Aorta (tissue), 5 donors: ENCODE results near the gene LSAMP. TPM values are rescaled to one million over a fixed set of nuclear protein-coding genes. Genes with fewer than 3 reads are reported as not detected.

Source experiments
- ATAC-seq: fragments of 200-7000 bp; cut with Tn5 transposase; one replicate; pipeline ENCODE4 v1.9.1; 2022; ENCODE audit warnings: moderate library complexity; ENCODE audit not compliant: low FRiP score
- DNase-seq, 2 donors: peaks; one replicate each; pipeline ENCODE4 v3.0.0-alpha.2; 2020
- H3K27ac ChIP-seq, 2 donors: one replicate each; pipeline ENCODE4 v1.5.1; 2013; ENCODE audit warnings: low read length in 2 of 2, mild to moderate bottlenecking in 2 of 2, moderate library complexity in 2 of 2, control low read depth in 1 of 2, inconsistent platforms in 1 of 2, low read depth in 1 of 2
- H3K27me3 ChIP-seq, 2 donors: one replicate each; pipeline ENCODE4 v1.6.1; 2013; ENCODE audit warnings: control low read depth in 1 of 2, low read length in 1 of 2, mild to moderate bottlenecking in 1 of 2, moderate library complexity in 1 of 2; ENCODE audit not compliant: insufficient read depth in 2 of 2, control insufficient read depth in 1 of 2
- H3K36me3 ChIP-seq, 2 donors: one replicate each; pipeline ENCODE4 v1.6.1; 2013; ENCODE audit warnings: control low read depth in 1 of 2, low read length in 1 of 2, mild to moderate bottlenecking in 1 of 2; ENCODE audit not compliant: insufficient read depth in 2 of 2, control insufficient read depth in 1 of 2
- H3K4me1 ChIP-seq, 2 donors: one replicate each; pipeline ENCODE4 v1.6.1; 2013; ENCODE audit warnings: low read length in 2 of 2, control low read depth in 1 of 2, mild to moderate bottlenecking in 1 of 2, moderate library complexity in 1 of 2; ENCODE audit not compliant: insufficient read depth in 2 of 2, control insufficient read depth in 1 of 2
- H3K4me3 ChIP-seq, 2 donors: one replicate each; pipeline ENCODE4 v1.5.1; 2013; ENCODE audit warnings: low read length in 2 of 2, control low read depth in 1 of 2, mild to moderate bottlenecking in 1 of 2
- H3K9me3 ChIP-seq: one replicate; pipeline ENCODE4 v1.6.1; 2013; ENCODE audit warnings: mild to moderate bottlenecking, low read length; ENCODE audit not compliant: control insufficient read depth
- WGBS, 2 donors: extraction: QIAGEN DNeasy Blood & Tissue Kit; methylation state at CpG; one replicate each; pipeline ENCODE4 v1.1.7; 2013; 5-methylcytosine and 5-hydroxymethylcytosine counted together
- intact Hi-C, 2 donors: fragments of 100-400 bp; cut with DNase I; formaldehyde crosslinking; loops; one replicate each; pipeline versions ENCODE4 v1.14.2 to v1.15.0; 2022
- polyA plus RNA-seq, 2 donors: library from polyadenylated mRNA; stranded (reverse); fragments of 200-250 nt; gene quantifications; one replicate each; pipeline ENCODE4 v1.2.3, GENCODE V29; 2013
- total RNA-seq, 2 donors: library from RNA; stranded (reverse); fragmentation: NEBNext Ultra II Directional; extraction: Animal tissue kit (Norgen Biotek cat#: 25700); gene quantifications; one replicate each; pipeline ENCODE4 v1.2.1, GENCODE V29; 2021
- donor health status: healthy with polysubstance abuse.
- donor health status: Bipolar disorder and iron deficiency.
- donor health status: DM: no; HTN: no; CAD: no.
- donor health status: DM: no; HTN: no; CAD: no.
- donor health status: DM: yes; HTN: yes; CAD: no.

LSAMP gene
- total and polyA plus RNA-seq, 4 donors: 0.38 to 7.8 (median 0.88) TPM; not detected in 1

DNA sequence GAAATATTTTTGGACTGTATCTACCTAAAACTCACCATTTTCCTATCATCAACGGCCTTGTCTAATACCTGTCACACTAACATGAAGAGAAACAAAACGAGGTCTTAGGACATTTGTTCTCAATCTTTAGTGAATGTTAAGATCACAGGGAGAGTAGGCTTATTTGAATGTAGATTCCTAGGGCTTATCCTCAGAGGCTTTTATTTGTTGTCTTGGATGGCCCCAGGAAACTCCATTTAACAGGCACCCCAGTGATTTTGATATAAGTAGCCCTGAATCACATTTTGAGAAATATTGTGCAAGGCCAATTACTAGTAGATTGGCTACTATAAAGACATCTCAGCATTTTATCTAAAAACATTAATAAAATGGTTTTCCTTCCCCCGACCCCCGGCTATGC lies 454.6 kb downstream of the LSAMP start:
- Histone ChIP-seq H3K36me3 (no peaks in the 10 kb centered on the region), H3K27ac (no peak overlapping the region), H3K4me1 (no peaks in the 10 kb centered on the region), H3K4me3 (no peak overlapping the region), H3K9me3 (no peaks in the 10 kb centered on the region), H3K27me3 (no peaks in the 10 kb centered on the region)
- WGBS, 2 donors: 70% methylated on average over 4 of the region's 4 CpGs
- ATAC-seq (no peak), DNase-seq (no peak)
- intact Hi-C loops: no loop called here

DNA sequence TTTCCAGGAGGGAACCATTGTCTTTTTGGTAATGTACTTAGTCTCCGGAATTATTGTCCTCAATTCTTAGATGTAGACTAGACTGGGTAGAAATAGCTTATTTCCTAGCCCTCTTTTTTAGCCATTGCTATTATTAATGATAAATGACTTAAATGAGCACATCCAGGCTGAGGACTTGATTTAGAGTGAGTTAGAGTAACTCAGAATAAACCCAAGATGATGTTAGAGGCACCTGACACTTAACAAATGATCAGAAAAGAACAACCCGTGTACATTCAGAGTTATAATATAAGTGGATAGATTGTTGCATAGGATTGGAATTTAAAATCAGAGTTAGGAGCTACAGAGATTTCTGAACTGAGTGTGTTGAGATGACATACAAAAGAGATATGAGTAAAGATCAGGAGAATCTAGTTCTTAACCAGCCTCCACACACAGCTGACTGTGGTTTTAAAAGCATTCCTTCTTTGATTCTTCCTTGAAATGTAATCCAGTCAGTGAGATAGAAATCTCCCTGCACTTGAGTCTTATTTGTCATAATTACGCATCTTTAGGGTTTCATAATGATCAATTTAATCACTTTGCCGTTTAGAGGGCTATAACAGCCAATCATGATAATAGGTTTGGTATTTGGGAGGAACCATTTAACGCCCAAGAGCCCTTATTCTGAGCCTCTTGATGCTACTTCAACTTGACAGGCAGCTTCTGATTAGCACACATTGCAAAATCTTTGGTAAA lies 455.4 kb downstream of the LSAMP start:
- Histone ChIP-seq H3K9me3 (no peaks in the 10 kb centered on the region), H3K36me3 (no peaks in the 10 kb centered on the region), H3K27me3 (no peaks in the 10 kb centered on the region), H3K4me1 (no peaks in the 10 kb centered on the region), H3K27ac (no peak overlapping the region), H3K4me3 (no peak overlapping the region)
- DNase-seq (no peak), ATAC-seq (no peak)
- intact Hi-C loops: no loop called here
- WGBS, 2 donors: 72 to 83% methylated on average over 5 of the region's 5 CpGs

DNA sequence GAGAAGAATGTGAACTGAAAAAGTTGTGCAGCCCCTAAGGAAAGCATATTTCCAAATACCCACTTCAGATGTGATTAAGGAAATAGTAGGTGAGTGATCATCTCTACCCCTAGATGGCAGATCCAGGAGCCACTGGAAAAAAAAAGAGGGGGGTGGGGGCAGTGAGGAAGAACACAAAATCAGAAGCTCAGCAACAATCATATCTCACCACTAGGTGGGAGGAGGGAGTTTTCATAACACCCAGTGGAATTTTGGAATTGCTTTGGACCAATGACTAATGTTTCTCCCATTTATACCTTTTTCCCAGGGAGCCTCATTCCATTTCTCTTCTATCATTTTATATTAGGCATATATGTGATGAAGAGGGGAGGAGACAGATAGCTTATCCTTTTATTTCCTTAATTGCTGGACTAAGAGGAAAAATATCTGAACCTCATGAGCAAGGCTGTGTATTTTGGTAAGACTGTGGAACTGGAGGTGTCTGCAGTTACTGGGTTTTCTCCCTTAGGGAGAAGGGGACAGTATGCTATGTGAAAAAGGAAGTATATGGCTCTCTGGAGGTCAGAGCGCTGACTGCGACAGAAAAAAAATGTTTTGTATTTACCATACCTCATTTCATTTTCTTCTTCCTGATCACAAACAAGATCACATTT lies 458.6 kb downstream of the LSAMP start:
- H3K4me3 ChIP-seq: no peak overlapping the region
- WGBS, 2 donors: 91 to 92% methylated on average over 2 of the region's 2 CpGs
- DNase-seq: no peak
- intact Hi-C loops: no loop called here
- no peaks in the 10 kb centered on the region for H3K27me3 ChIP-seq
- H3K36me3 ChIP-seq: no peaks in the 10 kb centered on the region
- no peaks in the 10 kb centered on the region for H3K9me3 ChIP-seq
- no peak for ATAC-seq
- H3K4me1 ChIP-seq: no peaks in the 10 kb centered on the region
- H3K27ac ChIP-seq: no peak overlapping the region

DNA sequence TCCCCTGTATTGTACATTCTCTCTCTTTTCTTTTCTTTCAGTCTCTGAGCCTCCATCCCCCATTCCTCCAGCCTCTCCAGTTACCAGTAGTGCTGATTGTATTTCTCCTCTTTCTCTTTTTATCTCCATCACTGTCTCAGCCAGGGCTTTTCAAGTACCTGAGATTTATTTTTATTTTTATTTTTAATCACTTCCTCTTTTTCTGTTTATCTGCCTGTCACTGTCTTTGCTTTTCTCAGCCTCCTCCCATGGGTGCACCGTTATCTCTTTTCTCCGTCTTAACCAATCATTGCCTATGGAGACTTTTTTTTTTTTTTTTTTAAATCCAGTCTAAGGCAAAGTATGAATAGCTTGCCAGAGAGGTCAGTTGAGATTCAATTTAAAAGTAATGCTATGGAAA lies 462.7 kb downstream of the LSAMP start:
- H3K4me1 ChIP-seq: no peaks in the 10 kb centered on the region
- WGBS, 2 donors: 63 to 64% methylated on average over 2 of the region's 2 CpGs
- H3K9me3 ChIP-seq: no peaks in the 10 kb centered on the region
- H3K27ac ChIP-seq: no peak overlapping the region
- DNase-seq (no peak), ATAC-seq (no peak)
- intact Hi-C loops: no loop called here
- no peaks in the 10 kb centered on the region for H3K36me3 ChIP-seq
- no peak overlapping the region for H3K4me3 ChIP-seq
- H3K27me3 ChIP-seq: no peaks in the 10 kb centered on the region

DNA sequence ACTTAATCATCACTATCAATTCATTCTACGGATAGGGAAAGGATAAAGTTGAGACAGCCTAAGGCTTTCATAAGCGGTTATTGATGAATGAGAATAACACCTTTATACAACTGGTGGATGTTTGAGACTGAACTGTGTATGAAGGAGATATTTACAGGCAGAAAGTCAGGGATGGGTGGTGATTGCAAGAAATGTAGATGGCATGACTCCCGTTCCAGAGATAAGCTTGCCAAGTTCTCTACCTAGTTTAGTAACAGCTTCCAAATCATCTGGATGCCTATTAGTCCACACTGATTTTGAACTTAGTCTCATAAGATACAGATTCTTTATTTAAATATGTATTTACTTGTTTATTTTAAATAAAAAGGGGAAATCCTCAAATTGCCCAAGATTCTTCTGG lies 463.2 kb downstream of the LSAMP start:
- Histone ChIP-seq H3K27ac (no peak overlapping the region), H3K9me3 (no peaks in the 10 kb centered on the region), H3K36me3 (no peaks in the 10 kb centered on the region), H3K4me1 (no peaks in the 10 kb centered on the region), H3K27me3 (no peaks in the 10 kb centered on the region), H3K4me3 (no peak overlapping the region)
- ATAC-seq: no peak
- intact Hi-C loops: no loop called here
- WGBS, 2 donors: 72 to 75% methylated on average over 3 of the region's 3 CpGs
- no peak for DNase-seq

DNA sequence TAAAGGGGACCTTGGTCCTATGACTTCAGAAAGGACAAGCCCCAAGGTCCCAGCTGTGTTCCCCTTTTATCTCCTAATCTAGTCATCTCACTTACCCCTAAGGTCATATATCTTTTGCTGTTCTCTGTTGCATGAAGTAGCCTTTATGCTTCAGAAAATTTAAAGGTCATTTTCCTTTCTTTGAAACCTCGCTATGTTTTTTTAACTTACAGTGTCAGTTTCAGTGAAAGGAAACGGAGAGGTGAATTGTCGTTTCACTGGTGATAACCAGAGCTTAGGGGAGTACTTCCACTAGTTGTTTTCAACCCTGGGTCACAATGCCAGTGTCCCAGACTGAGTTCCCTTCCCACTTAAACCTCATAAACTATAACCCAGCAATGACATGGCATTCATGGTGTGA lies 464.6 kb downstream of the LSAMP start:
- Histone ChIP-seq H3K27ac (no peak overlapping the region), H3K4me1 (no peaks in the 10 kb centered on the region), H3K9me3 (no peaks in the 10 kb centered on the region), H3K4me3 (no peak overlapping the region), H3K36me3 (no peaks in the 10 kb centered on the region), H3K27me3 (no peaks in the 10 kb centered on the region)
- DNase-seq (no peak), ATAC-seq (no peak)
- intact Hi-C loops: no loop called here
- 43 to 51% methylated on average over 3 of the region's 3 CpGs for WGBS, 2 donors

DNA sequence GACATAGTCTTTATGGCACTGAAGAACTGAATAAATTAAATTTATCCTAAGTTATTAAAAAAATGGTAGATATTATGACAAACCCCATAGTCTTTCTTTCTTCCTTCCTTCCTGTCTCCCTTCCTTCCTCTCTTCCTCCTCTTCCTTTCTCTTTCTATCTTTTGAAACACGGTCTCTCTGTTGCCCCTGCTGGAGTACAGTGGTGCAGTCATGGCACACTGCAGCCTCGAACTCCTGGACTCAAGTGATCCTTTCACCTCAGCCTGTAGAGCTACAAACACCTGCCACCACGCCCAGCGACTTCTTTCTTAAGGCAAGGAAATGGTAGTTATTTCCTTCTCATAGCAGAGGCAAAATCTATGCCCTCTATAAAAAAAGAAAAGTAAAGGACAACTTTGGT lies 467.4 kb downstream of the LSAMP start:
- no peak overlapping the region for H3K27ac ChIP-seq
- intact Hi-C loops: no loop called here
- no peaks in the 10 kb centered on the region for H3K27me3 ChIP-seq
- DNase-seq (no peak), ATAC-seq (no peak)
- WGBS, 2 donors: 89 to 90% methylated on average over 4 of the region's 4 CpGs
- no peak overlapping the region for H3K4me3 ChIP-seq
- no peaks in the 10 kb centered on the region for H3K36me3 ChIP-seq
- H3K4me1 ChIP-seq: no peaks in the 10 kb centered on the region
- no peaks in the 10 kb centered on the region for H3K9me3 ChIP-seq

DNA sequence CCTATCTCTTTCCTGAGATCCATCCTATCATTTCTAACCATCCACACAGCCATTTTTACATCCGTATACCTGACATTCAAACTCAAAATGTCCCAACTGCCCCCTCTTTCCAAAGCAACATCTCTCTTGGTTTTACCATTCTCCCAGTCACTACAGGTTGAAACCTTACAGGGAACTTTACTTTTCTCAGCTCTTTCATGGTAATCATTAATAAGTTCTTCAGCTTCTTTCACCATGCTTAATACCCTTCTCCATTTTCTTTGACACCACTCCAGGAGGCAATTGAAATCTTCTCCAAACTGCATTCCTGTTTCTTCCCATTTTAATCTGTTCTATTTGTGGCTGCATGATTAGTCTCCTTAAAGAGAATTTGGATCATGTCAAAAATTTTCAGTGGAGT lies 469.5 kb downstream of the LSAMP start:
- ATAC-seq: no peak
- WGBS, 2 donors: 79 to 90% methylated on average over 1 of the region's 1 CpG

DNA sequence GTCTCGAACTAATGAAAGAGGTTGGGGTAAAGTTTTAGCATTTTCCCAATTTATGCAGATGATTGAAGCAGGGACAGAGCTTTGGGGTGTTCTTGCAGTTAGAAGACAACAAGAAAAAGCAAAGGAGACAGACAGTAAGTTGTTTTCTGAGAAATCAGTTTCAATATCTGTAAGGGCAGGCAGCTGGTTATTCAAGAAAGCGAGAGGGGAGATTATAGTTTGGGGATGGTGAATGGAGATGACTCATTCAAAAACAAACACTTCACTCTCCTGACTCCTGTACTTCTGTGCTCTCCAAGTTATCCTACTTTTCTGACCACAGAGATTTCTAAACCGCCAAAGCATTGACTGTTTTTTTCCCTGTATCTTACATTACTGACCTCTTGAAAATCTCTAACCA lies 469.9 kb downstream of the LSAMP start:
- Histone ChIP-seq H3K27ac (no peak overlapping the region), H3K9me3 (no peaks in the 10 kb centered on the region), H3K4me1 (no peaks in the 10 kb centered on the region), H3K27me3 (no peaks in the 10 kb centered on the region), H3K4me3 (no peak overlapping the region), H3K36me3 (no peaks in the 10 kb centered on the region)
- no peak for ATAC-seq
- WGBS, 2 donors: 85 to 86% methylated on average over 3 of the region's 3 CpGs
- intact Hi-C loops: no loop called here
- DNase-seq: no peak

More for the DNA sequence above, 469.5 kb downstream of the LSAMP start:
- intact Hi-C loops: no loop called here
- H3K36me3 ChIP-seq: no peaks in the 10 kb centered on the region
- H3K9me3 ChIP-seq: no peaks in the 10 kb centered on the region
- H3K27ac ChIP-seq: no peak overlapping the region
- no peak overlapping the region for H3K4me3 ChIP-seq
- no peaks in the 10 kb centered on the region for H3K4me1 ChIP-seq
- H3K27me3 ChIP-seq: no peaks in the 10 kb centered on the region
- DNase-seq: no peak
